Measurements from ENCODE around the gene ZFP57.

The ZFP57 gene

DNA sequence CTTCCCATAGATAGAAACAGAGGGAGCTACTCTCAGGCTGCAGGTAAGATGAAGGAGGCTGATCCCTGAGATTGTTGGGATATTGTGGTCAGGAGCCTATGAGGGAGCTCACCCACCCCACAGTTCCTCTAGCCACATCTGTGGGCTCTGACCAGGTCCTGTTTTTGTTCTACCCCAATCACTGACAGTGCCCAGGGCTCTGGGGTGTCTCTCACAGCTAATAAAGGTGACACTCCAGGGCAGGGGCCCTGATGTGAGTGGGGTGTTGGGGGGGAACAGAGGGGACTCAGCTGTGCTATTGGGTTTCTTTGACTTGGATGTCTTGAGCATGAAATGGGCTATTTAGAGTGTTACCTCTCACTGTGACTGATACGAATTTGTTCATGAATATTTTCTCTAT, 45.0 kb upstream of the ZFP57 start:
- no peak for DNase-seq (ENCODE audit: extremely low read depth, low read depth)
- TF ChIP-seq, protein P1, sequence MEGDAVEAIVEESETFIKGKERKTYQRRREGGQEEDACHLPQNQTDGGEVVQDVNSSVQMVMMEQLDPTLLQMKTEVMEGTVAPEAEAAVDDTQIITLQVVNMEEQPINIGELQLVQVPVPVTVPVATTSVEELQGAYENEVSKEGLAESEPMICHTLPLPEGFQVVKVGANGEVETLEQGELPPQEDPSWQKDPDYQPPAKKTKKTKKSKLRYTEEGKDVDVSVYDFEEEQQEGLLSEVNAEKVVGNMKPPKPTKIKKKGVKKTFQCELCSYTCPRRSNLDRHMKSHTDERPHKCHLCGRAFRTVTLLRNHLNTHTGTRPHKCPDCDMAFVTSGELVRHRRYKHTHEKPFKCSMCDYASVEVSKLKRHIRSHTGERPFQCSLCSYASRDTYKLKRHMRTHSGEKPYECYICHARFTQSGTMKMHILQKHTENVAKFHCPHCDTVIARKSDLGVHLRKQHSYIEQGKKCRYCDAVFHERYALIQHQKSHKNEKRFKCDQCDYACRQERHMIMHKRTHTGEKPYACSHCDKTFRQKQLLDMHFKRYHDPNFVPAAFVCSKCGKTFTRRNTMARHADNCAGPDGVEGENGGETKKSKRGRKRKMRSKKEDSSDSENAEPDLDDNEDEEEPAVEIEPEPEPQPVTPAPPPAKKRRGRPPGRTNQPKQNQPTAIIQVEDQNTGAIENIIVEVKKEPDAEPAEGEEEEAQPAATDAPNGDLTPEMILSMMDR (IDR thresholded peaks at IDR 0.05; ENCODE audit: low read depth, low read length), result no peak

- TF ChIP-seq, protein P1 (IDR thresholded peaks at IDR 0.05; ENCODE audit: low read depth, low read length), result no peak
- no peak for DNase-seq (ENCODE audit: extremely low read depth, low read depth)
These were observed 44.3 kb upstream of the ZFP57 start for GRCh38 chr6:29724937-29725869.

DNA sequence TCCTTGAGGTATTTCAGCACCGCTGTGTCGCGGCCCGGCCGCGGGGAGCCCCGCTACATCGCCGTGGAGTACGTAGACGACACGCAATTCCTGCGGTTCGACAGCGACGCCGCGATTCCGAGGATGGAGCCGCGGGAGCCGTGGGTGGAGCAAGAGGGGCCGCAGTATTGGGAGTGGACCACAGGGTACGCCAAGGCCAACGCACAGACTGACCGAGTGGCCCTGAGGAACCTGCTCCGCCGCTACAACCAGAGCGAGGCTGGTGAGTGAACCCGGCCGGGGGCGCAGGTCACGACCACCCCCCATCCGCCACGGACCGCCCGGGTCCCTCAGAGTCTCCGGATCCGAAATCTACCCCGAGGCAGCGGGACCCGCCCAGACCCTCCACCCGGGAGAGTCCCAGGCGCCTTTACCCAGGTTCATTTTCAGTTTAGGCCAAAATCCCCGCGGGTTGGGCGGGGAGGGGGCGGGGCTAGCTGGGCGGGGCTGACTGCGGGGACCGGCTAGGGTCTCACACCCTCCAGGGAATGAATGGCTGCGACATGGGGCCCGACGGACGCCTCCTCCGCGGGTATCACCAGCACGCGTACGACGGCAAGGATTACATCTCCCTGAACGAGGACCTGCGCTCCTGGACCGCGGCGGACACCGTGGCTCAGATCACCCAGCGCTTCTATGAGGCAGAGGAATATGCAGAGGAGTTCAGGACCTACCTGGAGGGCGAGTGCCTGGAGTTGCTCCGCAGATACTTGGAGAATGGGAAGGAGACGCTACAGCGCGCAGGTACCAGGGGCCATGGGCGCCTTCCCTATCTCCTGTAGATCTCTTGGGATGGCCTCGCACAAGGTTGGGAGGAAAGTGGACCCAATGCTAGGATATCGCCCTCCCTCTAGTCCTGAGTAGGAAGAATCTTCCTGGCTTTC, 43.0 kb upstream of the ZFP57 start:
- no peak for DNase-seq (ENCODE audit: extremely low read depth, low read depth)
- TF ChIP-seq, protein P1 (IDR thresholded peaks at IDR 0.05; ENCODE audit: low read depth, low read length), result no peak

GRCh38 chr6:29723262-29723665, 42.3 kb upstream of the ZFP57 start, which contains the start of gene HLA-F:
Gene HLA-F, plus strand, starts transcription at chr6:29723434. Its CDS starts 30 bp downstream, at chr6:29723464.
- TF ChIP-seq, protein P1 (IDR thresholded peaks at IDR 0.05; ENCODE audit: low read depth, low read length), result no peak; the same call in 1 of the 2 replicates
- peak; percentile 49 for DNase-seq (ENCODE audit: extremely low read depth, low read depth)

- TF ChIP-seq, protein P1 (IDR thresholded peaks at IDR 0.05; ENCODE audit: low read depth, low read length), result no peak
- DNase-seq (ENCODE audit: extremely low read depth, low read depth), result no peak
These were observed 39.9 kb upstream of the ZFP57 start for GRCh38 chr6:29720863-29721262.

DNA sequence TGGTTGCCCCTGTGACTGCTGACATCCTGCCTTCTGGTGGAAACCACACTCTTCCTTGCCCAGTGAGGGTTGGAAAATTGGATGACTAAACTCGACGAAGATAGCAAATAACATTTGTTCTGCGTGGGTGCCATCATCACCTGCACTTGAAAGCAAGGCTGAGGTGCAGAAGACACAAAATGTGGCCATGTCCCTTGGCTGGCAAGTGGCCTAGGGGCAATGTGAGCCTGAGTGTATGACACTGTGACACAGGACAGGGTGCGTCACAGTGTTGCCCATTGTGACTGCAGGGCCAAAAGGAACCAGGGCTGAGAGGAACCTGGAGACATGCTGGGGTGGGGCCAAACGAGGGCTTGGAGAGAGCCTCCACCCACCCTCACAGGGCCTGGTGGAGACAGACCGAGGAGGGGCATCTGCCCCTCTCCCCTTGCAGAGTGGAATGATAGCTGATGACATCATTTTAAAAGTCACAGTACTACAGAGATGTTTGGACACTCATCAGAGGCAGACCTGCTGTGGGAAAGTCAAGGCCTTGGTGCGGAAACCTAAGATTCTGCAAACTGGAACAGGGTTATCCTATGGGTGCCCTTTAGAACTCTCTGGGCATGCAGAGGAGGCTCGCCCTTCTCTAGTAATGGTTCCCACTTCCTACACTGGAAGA, 29.5 kb upstream of the ZFP57 start:
- TF ChIP-seq, protein P1 (IDR thresholded peaks at IDR 0.05; ENCODE audit: low read depth, low read length), result no peak
- no peak for DNase-seq (ENCODE audit: extremely low read depth, low read depth)

Measured in AG09319 (cell line).